ENCODE results near the gene MBD5.

DNA sequence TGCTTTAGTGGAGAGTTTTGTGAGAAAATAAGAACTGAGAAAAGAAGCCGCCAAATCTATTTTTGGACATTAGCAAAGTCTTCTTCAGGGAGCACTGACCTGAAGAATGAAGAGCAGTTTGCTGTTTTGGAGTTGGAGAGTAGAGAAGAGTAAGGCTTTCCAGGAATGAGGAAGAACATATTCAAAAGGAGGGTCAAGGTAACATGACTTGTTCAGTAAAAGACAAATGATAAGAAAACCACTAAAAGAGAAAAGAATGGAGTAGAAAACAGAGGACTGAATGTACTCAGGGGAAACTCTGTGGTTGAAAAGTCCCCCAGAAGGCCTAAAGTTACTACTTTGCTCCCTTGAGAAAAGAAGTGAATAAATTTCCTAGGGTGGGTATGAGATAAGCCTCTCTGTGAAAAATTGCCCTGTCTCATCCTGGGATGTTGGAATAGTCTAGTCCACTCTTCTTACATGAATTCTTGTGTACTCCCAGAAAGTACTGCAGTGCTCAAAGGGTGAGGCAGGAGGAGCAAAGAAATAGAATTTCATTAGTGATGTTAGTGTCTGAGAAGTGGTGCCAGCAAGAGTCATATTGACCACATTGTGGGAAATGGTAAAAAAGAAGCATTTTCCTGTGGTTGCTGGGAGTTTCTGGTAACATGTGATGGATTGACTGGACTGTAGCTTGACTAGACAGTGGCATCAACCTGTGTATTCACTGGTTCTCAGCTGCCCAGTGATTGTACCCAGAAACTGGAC lies 27.8 kb downstream of the MBD5 start:
- TF ChIP-seq POLR2A (IDR thresholded peaks at IDR 0.05) (no peak), CTCF (IDR thresholded peaks at IDR 0.05) (no peak)
